ENCODE results near the gene NOL6.

DNA sequence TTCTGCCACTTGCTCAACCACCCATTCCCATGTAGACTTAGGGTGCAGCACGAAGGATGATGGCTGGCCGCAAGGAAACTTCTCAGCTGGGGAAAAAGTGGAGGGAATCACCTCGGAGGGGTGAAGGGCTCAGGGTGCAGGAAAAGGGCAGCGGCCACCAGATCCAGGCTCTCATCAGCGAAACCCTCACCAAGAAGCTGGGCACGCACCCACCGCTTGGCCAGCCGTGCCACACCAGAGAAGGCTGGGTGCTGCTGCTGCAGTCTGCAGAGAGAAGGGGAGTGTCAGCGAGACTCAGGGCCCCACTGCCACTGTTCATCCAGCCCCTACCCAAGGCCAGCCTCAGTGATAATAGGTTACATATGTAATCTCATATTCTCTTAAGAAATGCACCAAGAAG, 8.6 kb downstream of the NOL6 start:
- TF ChIP-seq, protein P1, sequence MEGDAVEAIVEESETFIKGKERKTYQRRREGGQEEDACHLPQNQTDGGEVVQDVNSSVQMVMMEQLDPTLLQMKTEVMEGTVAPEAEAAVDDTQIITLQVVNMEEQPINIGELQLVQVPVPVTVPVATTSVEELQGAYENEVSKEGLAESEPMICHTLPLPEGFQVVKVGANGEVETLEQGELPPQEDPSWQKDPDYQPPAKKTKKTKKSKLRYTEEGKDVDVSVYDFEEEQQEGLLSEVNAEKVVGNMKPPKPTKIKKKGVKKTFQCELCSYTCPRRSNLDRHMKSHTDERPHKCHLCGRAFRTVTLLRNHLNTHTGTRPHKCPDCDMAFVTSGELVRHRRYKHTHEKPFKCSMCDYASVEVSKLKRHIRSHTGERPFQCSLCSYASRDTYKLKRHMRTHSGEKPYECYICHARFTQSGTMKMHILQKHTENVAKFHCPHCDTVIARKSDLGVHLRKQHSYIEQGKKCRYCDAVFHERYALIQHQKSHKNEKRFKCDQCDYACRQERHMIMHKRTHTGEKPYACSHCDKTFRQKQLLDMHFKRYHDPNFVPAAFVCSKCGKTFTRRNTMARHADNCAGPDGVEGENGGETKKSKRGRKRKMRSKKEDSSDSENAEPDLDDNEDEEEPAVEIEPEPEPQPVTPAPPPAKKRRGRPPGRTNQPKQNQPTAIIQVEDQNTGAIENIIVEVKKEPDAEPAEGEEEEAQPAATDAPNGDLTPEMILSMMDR (IDR thresholded peaks at IDR 0.05; ENCODE audit: borderline replicate concordance, extremely low read depth, low read length, poor library complexity, severe bottlenecking) = no peak
- TF ChIP-seq EZH2 (IDR thresholded peaks at IDR 0.05; ENCODE audit: borderline replicate concordance, low read depth, low read length, severe bottlenecking) = no peak

All from DND-41 (cell line).